PC-9 (cell line): ENCODE measurements around the gene ST7. TPM values are rescaled to one million over a fixed set of nuclear protein-coding genes. Genes with fewer than 3 reads are reported as not detected.

Experiments
- BruUV-seq: library from RNA; stranded (reverse); fragments of 400-500 nt; replicated peaks from 2 replicates; lab custom pipeline; 2021; lab: Mats Ljungman, UMichigan
- CTCF ChIA-PET: fragments of 300-600 bp; sonication (Branson Sonifier 250); formaldehyde crosslinking; loops from one replicate; lab custom pipeline; 2022; ENCODE audit warnings: antibody characterized with exemption; lab: Charles Lee
- POLR2A ChIA-PET: fragments of 300-600 bp; sonication (Branson Sonifier 250); formaldehyde crosslinking; loops from one replicate; lab custom pipeline; 2022; ENCODE audit warnings: antibody characterized with exemption; ENCODE audit not compliant: unreplicated experiment; lab: Charles Lee
- DNase-seq, 2 experiments: peaks; one replicate each; pipeline versions ENCODE4 v3.0.0 to v3.0.0-alpha.2; 2015 to 2022; ENCODE audit warnings: mixed read lengths in 1 of 2
- H2AFZ ChIP-seq: fragments of 200-600 bp; sonication (generic); 2 replicates; pipeline ENCODE4 v1.8.1; 2017; ENCODE audit warnings: antibody characterized with exemption
- H3F3A ChIP-seq: fragments of 200-600 bp; sonication (generic); 2 replicates; pipeline ENCODE4 v1.8.1; 2017; ENCODE audit warnings: antibody characterized with exemption, mild to moderate bottlenecking, low read depth; ENCODE audit not compliant: insufficient read depth
- H3K27ac ChIP-seq: fragments of 200-600 bp; sonication (generic); 2 replicates; pipeline ENCODE4 v1.6.1; 2016; ENCODE audit warnings: mixed run types
- H3K27me3 ChIP-seq: fragments of 200-600 bp; sonication (generic); 2 replicates; pipeline ENCODE4 v1.6.1; 2016; ENCODE audit warnings: low read depth, mixed run types; ENCODE audit not compliant: insufficient read depth
- H3K36me3 ChIP-seq: fragments of 200-600 bp; sonication (generic); 2 replicates; pipeline ENCODE4 v1.6.1; 2016; ENCODE audit warnings: low read depth, mixed run types
- H3K4me1 ChIP-seq: fragments of 200-600 bp; sonication (generic); replicated peaks from 2 replicates; pipeline ENCODE4 v1.6.1; 2016; ENCODE audit warnings: mixed run types; ENCODE audit not compliant: insufficient read depth
- H3K4me2 ChIP-seq: fragments of 200-600 bp; sonication (generic); 2 replicates; pipeline ENCODE4 v1.6.1; 2017; ENCODE audit warnings: mixed run types
- H3K4me3 ChIP-seq: fragments of 200-600 bp; sonication (generic); 2 replicates; pipeline ENCODE4 v1.6.1; 2016; ENCODE audit warnings: mixed run types
- H3K79me2 ChIP-seq: fragments of 200-600 bp; sonication (generic); 2 replicates; pipeline ENCODE4 v1.6.1; 2017; ENCODE audit warnings: low read depth, mixed run types
- H3K9me2 ChIP-seq: fragments of 200-600 bp; sonication (generic); 2 replicates; pipeline ENCODE4 v1.8.1; 2017; ENCODE audit warnings: mild to moderate bottlenecking; ENCODE audit not compliant: insufficient read depth
- H3K9me3 ChIP-seq: fragments of 200-600 bp; sonication (generic); 2 replicates; pipeline ENCODE4 v1.8.1; 2016; ENCODE audit warnings: low read depth; ENCODE audit not compliant: insufficient read depth
- H4K20me1 ChIP-seq: fragments of 200-600 bp; sonication (generic); 2 replicates; pipeline ENCODE4 v1.8.1; 2017; ENCODE audit not compliant: insufficient read depth
- EZH2 ChIP-seq: fragments of 200-600 bp; sonication (generic); IDR thresholded peaks from 2 replicates; pipeline ENCODE4 v1.8.0; 2017; ENCODE audit warnings: antibody characterized with exemption, low read depth
- intact Hi-C: fragments of 100-400 bp; cut with micrococcal nuclease; formaldehyde crosslinking; loops from one replicate; pipeline ENCODE4 v1.10.0; 2022; ENCODE audit not compliant: unreplicated experiment
- total RNA-seq: library from RNA; stranded (reverse); gene quantifications from 2 replicates; pipeline ENCODE4 v1.2.3, GENCODE V29; 2021
- TF ChIP-seq, protein P1 (sequence below): fragments of 200-600 bp; sonication (generic); conservative IDR thresholded peaks from 2 replicates; pipeline ENCODE4 v1.6.1; 2017; ENCODE audit warnings: mixed run types, antibody characterized with exemption, mild to moderate bottlenecking, moderate library complexity

The ST7 gene
- total RNA-seq, 1 experiment from 2014 or later = 25.8 TPM

DNA sequence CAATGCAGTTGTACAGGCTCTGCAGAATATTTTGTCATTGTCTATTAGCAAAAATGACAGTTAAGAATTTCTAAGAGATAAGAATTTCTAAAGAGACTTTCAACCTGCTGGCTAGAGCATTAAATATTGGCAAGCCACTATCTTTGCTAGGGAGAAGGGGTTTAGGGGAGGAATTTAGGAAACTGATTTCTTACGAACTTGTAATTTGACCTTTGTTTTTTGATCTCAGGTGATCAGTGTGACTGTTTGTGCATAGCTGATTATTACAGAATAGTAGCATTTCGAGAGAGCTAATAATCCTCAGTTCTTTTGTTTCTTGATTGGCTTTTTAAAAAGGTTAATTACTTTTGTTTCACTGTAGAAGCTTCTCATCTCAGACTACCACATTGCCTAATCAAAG, 68.1 kb downstream of the ST7 start:
- no peaks in the 10 kb centered on the region for H3F3A ChIP-seq
- no peak overlapping the region for H3K27ac ChIP-seq
- H2AFZ ChIP-seq = no peak overlapping the region
- H3K79me2 ChIP-seq = no peaks in the 10 kb centered on the region; the same call in 1 of the 2 replicates
- ChIA-PET POLR2A (no interaction called here), CTCF (no interaction called here)
- TF ChIP-seq, protein P1, sequence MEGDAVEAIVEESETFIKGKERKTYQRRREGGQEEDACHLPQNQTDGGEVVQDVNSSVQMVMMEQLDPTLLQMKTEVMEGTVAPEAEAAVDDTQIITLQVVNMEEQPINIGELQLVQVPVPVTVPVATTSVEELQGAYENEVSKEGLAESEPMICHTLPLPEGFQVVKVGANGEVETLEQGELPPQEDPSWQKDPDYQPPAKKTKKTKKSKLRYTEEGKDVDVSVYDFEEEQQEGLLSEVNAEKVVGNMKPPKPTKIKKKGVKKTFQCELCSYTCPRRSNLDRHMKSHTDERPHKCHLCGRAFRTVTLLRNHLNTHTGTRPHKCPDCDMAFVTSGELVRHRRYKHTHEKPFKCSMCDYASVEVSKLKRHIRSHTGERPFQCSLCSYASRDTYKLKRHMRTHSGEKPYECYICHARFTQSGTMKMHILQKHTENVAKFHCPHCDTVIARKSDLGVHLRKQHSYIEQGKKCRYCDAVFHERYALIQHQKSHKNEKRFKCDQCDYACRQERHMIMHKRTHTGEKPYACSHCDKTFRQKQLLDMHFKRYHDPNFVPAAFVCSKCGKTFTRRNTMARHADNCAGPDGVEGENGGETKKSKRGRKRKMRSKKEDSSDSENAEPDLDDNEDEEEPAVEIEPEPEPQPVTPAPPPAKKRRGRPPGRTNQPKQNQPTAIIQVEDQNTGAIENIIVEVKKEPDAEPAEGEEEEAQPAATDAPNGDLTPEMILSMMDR = no peak
- no peak for TF ChIP-seq EZH2
- intact Hi-C loops = no loop called here
- no peak for DNase-seq
- peaks cover 5% of the 10 kb centered on the region for H4K20me1 ChIP-seq
- H3K4me2 ChIP-seq = no peak overlapping the region
- H3K4me1 ChIP-seq = no peaks in the 10 kb centered on the region
- H3K36me3 ChIP-seq = no peaks in the 10 kb centered on the region
- H3K27me3 ChIP-seq = no peaks in the 10 kb centered on the region
- no TSS peak for BruUV-seq
- no peaks in the 10 kb centered on the region for H3K9me2 ChIP-seq
- no peaks in the 10 kb centered on the region for H3K9me3 ChIP-seq
- no peak overlapping the region for H3K4me3 ChIP-seq

DNA sequence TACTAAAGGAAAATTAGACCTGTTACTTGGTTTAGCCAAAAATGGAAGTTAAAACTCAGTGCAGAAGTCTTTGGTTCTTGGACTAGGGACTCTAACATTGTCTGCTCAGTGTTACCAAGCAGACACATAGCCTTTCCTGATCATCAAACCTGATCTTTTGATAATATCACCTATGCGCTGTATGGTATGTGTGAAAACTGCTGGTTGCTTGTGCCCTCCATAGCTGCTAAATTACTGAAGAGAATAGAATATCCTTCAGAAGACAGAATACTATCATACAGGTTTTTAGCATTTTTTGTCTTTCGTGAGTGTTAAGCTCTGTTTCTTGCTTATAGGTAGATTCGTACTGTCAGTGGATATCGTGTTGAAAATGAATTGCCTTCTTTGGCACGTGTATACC, 68.7 kb downstream of the ST7 start:
- Histone ChIP-seq H3K27ac (no peak overlapping the region), H3K36me3 (no peaks in the 10 kb centered on the region), H3K79me2 (no peaks in the 10 kb centered on the region; the same call in 1 of the 2 replicates), H2AFZ (no peak overlapping the region), H3F3A (no peaks in the 10 kb centered on the region), H3K27me3 (no peaks in the 10 kb centered on the region), H3K4me1 (no peaks in the 10 kb centered on the region), H4K20me1 (peaks cover 5% of the 10 kb centered on the region), H3K9me3 (no peaks in the 10 kb centered on the region), H3K9me2 (no peaks in the 10 kb centered on the region), H3K4me3 (no peak overlapping the region), H3K4me2 (no peak overlapping the region)
- ChIA-PET POLR2A (no interaction called here), CTCF (no interaction called here)
- no TSS peak for BruUV-seq
- DNase-seq = no peak
- intact Hi-C loops = no loop called here
- TF ChIP-seq, protein P1 = no peak
- TF ChIP-seq EZH2 = no peak

DNA sequence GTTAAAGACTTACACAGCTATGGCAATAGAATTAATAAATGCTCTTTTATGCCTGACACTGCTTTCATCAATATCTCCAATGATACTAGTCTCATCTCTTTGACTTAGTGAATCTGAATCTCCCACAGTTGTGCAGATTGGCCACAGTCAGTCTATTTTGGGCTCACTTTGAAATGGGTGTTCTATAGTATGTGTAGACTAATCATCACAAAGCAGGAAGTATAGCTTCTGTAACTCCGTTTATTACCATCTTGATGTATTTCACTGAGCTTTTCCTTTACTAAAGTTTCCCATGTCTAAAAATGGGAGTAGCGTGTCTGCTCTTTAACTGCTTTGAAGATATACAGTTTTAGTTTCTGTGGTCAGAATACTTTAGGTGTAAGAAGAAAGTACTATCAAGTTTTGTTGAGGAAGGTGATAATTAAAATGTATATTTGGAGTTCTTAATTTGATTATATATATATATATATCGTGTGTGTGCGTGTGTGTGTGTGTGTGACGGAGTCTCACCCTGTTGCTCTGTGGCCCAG, 70.1 kb downstream of the ST7 start:
- H3K79me2 ChIP-seq = no peaks in the 10 kb centered on the region; the same call in 1 of the 2 replicates

More for the DNA sequence above, 70.1 kb downstream of the ST7 start:
- Histone ChIP-seq H3K9me2 (no peaks in the 10 kb centered on the region), H3K4me1 (no peaks in the 10 kb centered on the region), H3F3A (no peaks in the 10 kb centered on the region), H2AFZ (no peak overlapping the region), H3K27ac (no peak overlapping the region), H4K20me1 (peaks cover 5% of the 10 kb centered on the region), H3K27me3 (no peaks in the 10 kb centered on the region), H3K4me2 (no peak overlapping the region), H3K4me3 (no peak overlapping the region), H3K9me3 (no peaks in the 10 kb centered on the region), H3K36me3 (no peaks in the 10 kb centered on the region)
- ChIA-PET POLR2A (interaction anchor here (0.7 kb wide), 1 partner anchor 26 kb away, joined by 5 read pairs; no protein-coding TSS in a partner anchor), CTCF (no interaction called here)
- TF ChIP-seq, protein P1 = no peak
- DNase-seq = no peak
- no TSS peak for BruUV-seq
- intact Hi-C loops = no loop called here
